ENCODE measurements around the gene RADIL.

GRCh38 chr7:4837041-4837802, 46.3 kb downstream of the RADIL start:
- TF ChIP-seq, protein P1, sequence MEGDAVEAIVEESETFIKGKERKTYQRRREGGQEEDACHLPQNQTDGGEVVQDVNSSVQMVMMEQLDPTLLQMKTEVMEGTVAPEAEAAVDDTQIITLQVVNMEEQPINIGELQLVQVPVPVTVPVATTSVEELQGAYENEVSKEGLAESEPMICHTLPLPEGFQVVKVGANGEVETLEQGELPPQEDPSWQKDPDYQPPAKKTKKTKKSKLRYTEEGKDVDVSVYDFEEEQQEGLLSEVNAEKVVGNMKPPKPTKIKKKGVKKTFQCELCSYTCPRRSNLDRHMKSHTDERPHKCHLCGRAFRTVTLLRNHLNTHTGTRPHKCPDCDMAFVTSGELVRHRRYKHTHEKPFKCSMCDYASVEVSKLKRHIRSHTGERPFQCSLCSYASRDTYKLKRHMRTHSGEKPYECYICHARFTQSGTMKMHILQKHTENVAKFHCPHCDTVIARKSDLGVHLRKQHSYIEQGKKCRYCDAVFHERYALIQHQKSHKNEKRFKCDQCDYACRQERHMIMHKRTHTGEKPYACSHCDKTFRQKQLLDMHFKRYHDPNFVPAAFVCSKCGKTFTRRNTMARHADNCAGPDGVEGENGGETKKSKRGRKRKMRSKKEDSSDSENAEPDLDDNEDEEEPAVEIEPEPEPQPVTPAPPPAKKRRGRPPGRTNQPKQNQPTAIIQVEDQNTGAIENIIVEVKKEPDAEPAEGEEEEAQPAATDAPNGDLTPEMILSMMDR (IDR thresholded peaks at IDR 0.05): no peak
- TF ChIP-seq POLR2A (IDR thresholded peaks at IDR 0.05): no peak

Data from uterus (tissue), 2 donors.